ENCODE data around the gene PCARE.

PCARE gene

DNA sequence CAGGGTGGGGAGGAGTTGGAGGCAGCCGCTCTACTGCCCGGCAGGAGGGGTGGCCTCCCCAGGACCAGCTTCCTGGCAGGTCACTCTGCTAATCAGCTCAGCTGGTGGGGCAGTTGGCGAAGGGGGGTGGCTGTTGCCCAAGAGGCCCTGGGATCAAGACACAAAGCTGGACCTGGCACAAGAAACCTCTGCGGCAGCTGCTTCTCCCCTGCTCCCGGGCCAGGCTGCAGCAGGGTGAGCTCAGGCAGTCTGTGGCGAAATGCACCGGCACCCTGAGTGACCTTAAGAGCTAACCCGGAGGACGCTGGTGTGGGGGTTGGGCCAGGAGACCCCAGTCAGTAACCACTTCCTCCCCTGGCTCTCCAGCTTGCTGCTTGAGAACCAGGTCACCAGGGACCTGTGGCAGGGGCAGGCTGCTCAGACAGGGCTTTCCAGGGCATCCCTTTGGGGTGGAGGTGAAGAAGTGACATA is 62.1 kb downstream of the PCARE start:
- no peak overlapping the region for H3K4me3 ChIP-seq (ENCODE audit: low read depth, low read length)
- TF ChIP-seq, protein P1, sequence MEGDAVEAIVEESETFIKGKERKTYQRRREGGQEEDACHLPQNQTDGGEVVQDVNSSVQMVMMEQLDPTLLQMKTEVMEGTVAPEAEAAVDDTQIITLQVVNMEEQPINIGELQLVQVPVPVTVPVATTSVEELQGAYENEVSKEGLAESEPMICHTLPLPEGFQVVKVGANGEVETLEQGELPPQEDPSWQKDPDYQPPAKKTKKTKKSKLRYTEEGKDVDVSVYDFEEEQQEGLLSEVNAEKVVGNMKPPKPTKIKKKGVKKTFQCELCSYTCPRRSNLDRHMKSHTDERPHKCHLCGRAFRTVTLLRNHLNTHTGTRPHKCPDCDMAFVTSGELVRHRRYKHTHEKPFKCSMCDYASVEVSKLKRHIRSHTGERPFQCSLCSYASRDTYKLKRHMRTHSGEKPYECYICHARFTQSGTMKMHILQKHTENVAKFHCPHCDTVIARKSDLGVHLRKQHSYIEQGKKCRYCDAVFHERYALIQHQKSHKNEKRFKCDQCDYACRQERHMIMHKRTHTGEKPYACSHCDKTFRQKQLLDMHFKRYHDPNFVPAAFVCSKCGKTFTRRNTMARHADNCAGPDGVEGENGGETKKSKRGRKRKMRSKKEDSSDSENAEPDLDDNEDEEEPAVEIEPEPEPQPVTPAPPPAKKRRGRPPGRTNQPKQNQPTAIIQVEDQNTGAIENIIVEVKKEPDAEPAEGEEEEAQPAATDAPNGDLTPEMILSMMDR (IDR thresholded peaks at IDR 0.05; ENCODE audit: insufficient read depth, low read depth, low read length, missing control alignments), result no peak
- DNase-seq (ENCODE audit: low read depth), result peak; percentile 52

Data from GM12865 (cell line).